GM21576 (cell line): ENCODE measurements around the gene MYO1G.
"Not testable (repeated sequence)": the region's sequence is repeated elsewhere in the genome, so short reads cannot be mapped to it uniquely, and the experiment has no call there.

Experiments used
- ATAC-seq: cut with Tn5 transposase; IDR thresholded peaks from one replicate; pipeline ENCODE4 v1.9.1; 2021; ENCODE audit warnings: mild to moderate bottlenecking, moderate library complexity; ENCODE audit not compliant: unreplicated experiment

The MYO1G gene

GRCh38 chr7:44999245-45000092 lies 20.7 kb upstream of the MYO1G start:
- ATAC-seq = peak; percentile 59

- ATAC-seq = no peak
These were observed 19.5 kb upstream of the MYO1G start for GRCh38 chr7:44998153-44998871.

DNA sequence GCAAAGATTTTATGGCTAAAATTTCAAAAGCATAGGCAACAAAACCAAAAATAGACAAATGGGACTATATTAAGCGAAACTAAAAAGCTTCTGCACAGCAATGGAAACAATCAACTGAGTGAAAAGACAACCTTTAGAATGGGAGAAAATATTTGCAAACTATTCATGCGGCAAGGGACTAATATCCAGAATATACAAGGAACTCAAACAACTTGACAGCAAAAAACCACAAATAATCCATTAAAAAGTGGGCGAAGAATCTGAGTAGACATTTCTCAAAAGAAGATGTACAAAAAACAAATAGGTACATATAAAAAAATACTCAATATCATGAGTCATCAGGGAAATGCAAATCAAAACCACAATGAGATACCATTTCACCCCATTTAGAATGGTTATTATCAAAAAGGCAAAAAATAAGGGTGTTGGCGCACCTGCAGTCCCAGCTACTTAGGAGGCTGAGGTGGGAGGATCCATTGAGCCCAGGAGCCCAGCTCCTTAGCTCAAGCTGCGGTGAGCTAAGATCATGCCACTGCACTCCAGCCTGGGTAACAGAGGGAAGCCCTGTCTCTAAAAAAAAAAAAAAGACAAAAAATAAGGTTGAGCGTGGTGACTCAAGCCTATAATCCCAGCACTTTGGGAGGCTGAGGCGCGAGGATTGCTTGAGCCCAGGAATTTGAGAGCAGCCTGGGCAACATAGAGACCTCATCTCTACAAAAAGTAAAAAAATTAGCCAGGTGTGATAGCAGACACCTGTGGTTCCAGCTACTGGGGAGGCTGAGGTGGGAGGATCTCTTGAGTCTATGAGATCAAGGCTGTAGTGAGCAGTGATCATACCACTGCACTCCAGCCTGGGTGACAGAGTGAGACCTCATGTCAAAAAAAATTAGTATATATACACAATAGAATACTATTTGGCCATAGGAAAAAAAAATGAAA lies 17.0 kb upstream of the MYO1G start:
- ATAC-seq = no peak

GRCh38 chr7:44994877-44995554 lies 16.2 kb upstream of the MYO1G start:
- ATAC-seq = no peak

GRCh38 chr7:44992004-44992795 lies 13.4 kb upstream of the MYO1G start:
- ATAC-seq = not testable (repeated sequence)

- no peak for ATAC-seq
These were observed 11.6 kb upstream of the MYO1G start for GRCh38 chr7:44990109-44991023.

DNA sequence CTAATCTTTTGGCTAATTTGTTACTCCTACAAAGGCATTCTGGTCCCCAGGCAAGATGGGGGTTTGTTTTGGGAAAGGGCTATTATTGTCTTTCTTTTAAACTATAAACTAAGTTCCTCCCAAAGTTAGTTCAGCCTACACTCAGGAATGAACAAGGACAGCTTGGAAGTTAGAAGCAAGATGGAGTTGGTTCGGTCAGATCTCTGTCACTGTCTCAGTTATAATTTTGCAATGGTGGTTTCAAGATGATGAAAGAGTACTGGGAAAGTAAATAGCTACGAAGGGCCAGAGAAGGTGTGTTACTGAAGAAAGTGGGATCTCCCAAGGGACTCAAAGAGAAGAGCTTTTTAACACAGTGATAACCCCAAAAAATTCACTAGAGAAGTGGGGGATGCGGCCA lies 10.3 kb upstream of the MYO1G start:
- ATAC-seq = no peak

DNA sequence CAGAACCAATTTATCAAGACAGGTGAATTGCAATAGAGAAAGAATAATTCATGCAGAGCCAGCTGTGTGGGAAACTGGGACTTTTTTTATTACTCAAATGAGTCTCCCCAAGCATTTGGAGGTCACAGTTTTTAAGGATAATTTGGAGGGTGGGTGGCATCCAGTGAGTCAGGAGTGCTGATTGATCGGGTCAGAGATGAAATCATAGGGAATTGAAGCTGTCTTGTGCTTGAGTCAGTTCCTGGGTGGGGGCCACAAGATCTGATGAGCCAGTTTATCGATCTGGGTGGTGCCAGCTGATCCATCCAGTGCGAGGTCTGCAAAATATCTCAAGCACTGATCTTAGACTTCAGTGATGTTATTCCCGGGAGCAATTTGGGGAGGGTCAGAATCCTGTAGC lies 9.9 kb upstream of the MYO1G start:
- ATAC-seq = no peak

GRCh38 chr7:44987996-44988395 lies 9.2 kb upstream of the MYO1G start:
- no peak for ATAC-seq

DNA sequence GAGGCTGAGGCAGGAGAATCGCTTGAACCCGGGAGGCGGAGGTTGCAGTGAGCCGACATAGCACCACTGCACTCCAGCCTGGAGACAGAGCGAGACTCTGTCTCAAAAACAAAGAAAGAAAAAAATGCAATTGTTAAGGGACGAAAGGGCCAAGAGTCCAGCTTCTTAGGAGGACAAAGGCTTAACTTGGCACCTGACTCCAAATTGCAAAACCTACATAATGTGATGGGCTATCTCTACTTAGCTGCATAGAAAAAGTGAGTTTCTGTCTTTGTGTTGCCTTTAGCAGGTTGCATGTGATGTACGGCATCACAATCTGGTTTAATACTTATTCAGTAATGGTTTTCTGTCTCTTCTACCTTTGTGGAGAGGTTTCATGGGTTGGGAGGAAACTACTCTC lies 8.6 kb upstream of the MYO1G start:
- ATAC-seq = no peak

- ATAC-seq = peak; percentile 91
These were observed 7.6 kb upstream of the MYO1G start for GRCh38 chr7:44986218-44987053.

- no peak for ATAC-seq
These were observed 7.0 kb upstream of the MYO1G start for GRCh38 chr7:44985900-44986217.

DNA sequence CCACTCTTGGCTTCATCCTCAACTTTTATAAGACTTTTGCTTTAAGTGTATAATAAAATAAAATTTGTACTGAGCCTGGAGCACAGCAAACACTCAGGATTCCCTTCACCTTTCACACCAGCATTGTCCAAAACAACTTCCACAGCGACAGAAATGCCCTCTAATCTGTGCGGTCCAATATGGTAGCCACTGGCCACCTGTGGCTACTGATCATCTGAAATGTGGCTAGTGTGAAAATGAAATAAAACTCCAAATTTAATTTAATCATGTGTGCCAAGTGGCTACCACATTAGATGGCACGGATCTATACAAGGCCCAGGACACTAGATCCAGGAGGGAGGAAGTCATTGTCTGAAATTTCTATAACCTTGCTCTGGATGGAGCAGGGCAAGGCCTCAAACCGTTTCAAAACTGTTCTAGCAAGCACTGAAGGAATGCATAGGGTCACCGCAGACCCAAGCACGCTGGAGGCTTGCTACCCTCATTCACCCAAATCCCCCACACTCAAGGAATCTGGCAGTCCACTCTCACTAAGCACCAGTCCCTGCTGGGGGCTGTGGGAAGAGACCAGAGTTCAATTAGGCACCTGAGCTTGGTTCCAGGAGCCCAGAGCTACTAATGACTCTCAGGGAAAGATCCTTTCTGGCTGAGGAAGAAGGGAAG lies 6.3 kb upstream of the MYO1G start:
- ATAC-seq = no peak

DNA sequence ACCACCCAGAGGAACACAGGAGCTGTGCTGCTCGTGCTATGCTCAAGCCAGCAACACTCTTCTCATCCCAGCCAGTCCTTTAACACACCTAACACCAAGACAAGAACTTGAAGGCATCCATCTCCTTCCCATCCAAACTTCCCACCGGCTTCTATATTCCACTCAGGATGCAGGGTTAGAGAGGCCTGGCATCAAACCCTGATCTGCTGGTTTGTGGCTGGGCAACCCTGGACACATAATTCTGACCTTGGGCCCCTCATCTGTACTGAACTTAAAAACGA lies 5.6 kb upstream of the MYO1G start:
- ATAC-seq = no peak

GRCh38 chr7:44983742-44984477 lies 5.1 kb upstream of the MYO1G start:
- no peak for ATAC-seq

DNA sequence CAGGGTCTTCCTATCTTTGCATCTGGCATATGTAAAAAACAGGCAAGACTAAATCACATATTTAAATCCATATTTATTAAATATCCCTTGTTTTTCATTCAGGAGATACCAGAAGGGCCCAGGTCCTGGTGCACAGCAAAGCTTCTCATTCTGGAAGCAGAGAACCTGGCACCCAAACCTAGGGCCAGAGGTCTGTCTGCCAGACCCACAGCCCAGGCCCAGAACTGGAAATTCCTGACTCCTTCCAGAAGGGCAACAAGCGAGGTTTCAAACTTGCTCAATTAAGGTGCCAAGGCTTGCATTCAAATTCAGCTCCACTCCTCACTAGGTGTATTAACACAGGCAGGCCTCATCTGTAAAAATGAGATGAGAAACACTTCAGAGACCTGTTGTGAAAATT lies 4.2 kb upstream of the MYO1G start:
- no peak for ATAC-seq

DNA sequence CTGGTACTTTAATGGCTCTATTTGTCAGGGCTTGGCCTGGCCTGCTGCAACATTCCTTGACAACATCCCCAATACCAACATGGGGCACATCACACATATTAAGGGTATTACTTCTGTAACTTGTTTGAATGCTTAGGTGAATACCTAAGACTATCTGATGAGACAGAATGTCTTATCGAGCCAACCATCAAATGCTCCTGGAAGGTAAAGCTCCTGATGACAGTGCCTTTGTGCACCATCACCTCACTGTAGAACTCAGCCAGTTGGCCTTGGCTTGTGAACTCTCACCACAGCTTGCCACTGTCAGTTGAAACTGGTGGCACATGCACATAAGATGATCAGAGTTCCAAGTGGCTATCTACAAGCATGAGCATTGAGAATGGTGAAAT lies 3.7 kb upstream of the MYO1G start:
- no peak for ATAC-seq
